HEK293T (cell line): ENCODE results near the gene RNF187.

ENCODE experiments used
- CTCF ChIA-PET: fragments of 350-600 bp; formaldehyde crosslinking; extraction: SDS; loops from one replicate; lab custom pipeline; 2021; ENCODE audit warnings: antibody characterized with exemption, inconsistent platforms; lab: Yijun Ruan, JAX
- POLR2A ChIA-PET: fragments of 350-600 bp; formaldehyde crosslinking; extraction: SDS; loops from one replicate; lab custom pipeline; 2020; ENCODE audit warnings: antibody characterized with exemption, inconsistent platforms; lab: Yijun Ruan, JAX
- DNase-seq: peaks from one replicate; pipeline ENCODE4 v3.0.0; 2012; ENCODE audit warnings: mixed read lengths; ENCODE audit errors: extremely low spot score
- ARNT ChIP-seq: fragments of 450-650 bp; IDR thresholded peaks from 2 replicates; pipeline ENCODE4 v1.6.1; 2017; ENCODE audit warnings: mild to moderate bottlenecking
- BHLHE40 ChIP-seq: fragments of 450-650 bp; IDR thresholded peaks from 2 replicates; pipeline ENCODE4 v1.6.1; 2016; ENCODE audit warnings: mild to moderate bottlenecking, moderate library complexity, borderline replicate concordance
- CTBP1 ChIP-seq: fragments of 450-650 bp; IDR thresholded peaks from 2 replicates; pipeline ENCODE4 v1.6.1; 2016; ENCODE audit warnings: borderline replicate concordance
- ELF4 ChIP-seq: fragments of 450-650 bp; IDR thresholded peaks from 2 replicates; pipeline ENCODE4 v1.6.1; 2017; ENCODE audit warnings: antibody characterized with exemption
- FOXA1 ChIP-seq: fragments of 450-650 bp; IDR thresholded peaks from 2 replicates; pipeline ENCODE4 v1.6.1; 2016; ENCODE audit warnings: mild to moderate bottlenecking
- FOXK2 ChIP-seq: fragments of 450-650 bp; IDR thresholded peaks from 2 replicates; pipeline ENCODE4 v1.6.1; 2016; ENCODE audit warnings: mild to moderate bottlenecking
- FOXM1 ChIP-seq: fragments of 450-650 bp; IDR thresholded peaks from 2 replicates; pipeline ENCODE4 v1.6.1; 2017; ENCODE audit warnings: mild to moderate bottlenecking, borderline replicate concordance
- HDGF ChIP-seq: fragments of 450-650 bp; IDR thresholded peaks from 2 replicates; pipeline ENCODE4 v1.6.1; 2017; ENCODE audit warnings: antibody characterized with exemption, borderline replicate concordance
- L3MBTL2 ChIP-seq: fragments of 450-650 bp; conservative IDR thresholded peaks from 2 replicates; pipeline ENCODE4 v1.6.1; 2016; ENCODE audit warnings: mild to moderate bottlenecking
- LEF1 ChIP-seq: fragments of 450-650 bp; IDR thresholded peaks from 2 replicates; pipeline ENCODE4 v1.6.1; 2017; ENCODE audit warnings: mild to moderate bottlenecking, borderline replicate concordance
- NFRKB ChIP-seq: fragments of 450-650 bp; IDR thresholded peaks from 2 replicates; pipeline ENCODE4 v1.6.1; 2016; ENCODE audit warnings: mild to moderate bottlenecking, moderate library complexity
- PKNOX1 ChIP-seq: fragments of 450-650 bp; IDR thresholded peaks from 2 replicates; pipeline ENCODE4 v1.6.1; 2016
- SP1 ChIP-seq: fragments of 450-650 bp; IDR thresholded peaks from 2 replicates; pipeline ENCODE4 v1.6.1; 2017
- SUZ12 ChIP-seq: fragments of 450-650 bp; IDR thresholded peaks from 2 replicates; pipeline ENCODE4 v1.6.1; 2016; ENCODE audit warnings: mild to moderate bottlenecking
- TARDBP ChIP-seq: fragments of 450-650 bp; IDR thresholded peaks from 2 replicates; pipeline ENCODE4 v1.6.1; 2016
- ZNF384 ChIP-seq: fragments of 450-650 bp; IDR thresholded peaks from 2 replicates; pipeline ENCODE4 v1.6.1; 2016

The RNF187 gene

GRCh38 chr1:228488125-228488817, 1.1 kb downstream of the RNF187 start:
- DNase-seq, result no peak
- TF ChIP-seq ARNT (no peak), NFRKB (no peak), L3MBTL2 (no peak), CTBP1 (no peak), LEF1 (no peak), FOXM1 (no peak), BHLHE40 (no peak), FOXA1 (no peak), FOXK2 (no peak), SP1 (no peak), SUZ12 (no peak), ELF4 (no peak), HDGF (no peak), PKNOX1 (no peak), ZNF384 (no peak), TARDBP (no peak)
- ChIA-PET POLR2A (interaction anchor here (0.7 to 1.1 kb wide), 2 partner anchors 12 to 31 kb away, joined by 3 read pairs; no protein-coding TSS in a partner anchor), CTCF (interaction anchor here (0.7 to 1.9 kb wide), 2 partner anchors 13 to 29 kb away, joined by 6 to 12 read pairs; no protein-coding TSS in a partner anchor)

GRCh38 chr1:228488818-228489674, 1.9 kb downstream of the RNF187 start:
- POLR2A ChIA-PET, result interaction anchor here (0.7 to 1.4 kb wide), 3 partner anchors 11 to 32 kb away, joined by 3 read pairs; no protein-coding TSS in a partner anchor
- CTCF ChIA-PET, result interaction anchor here (0.7 to 1.9 kb wide), 3 partner anchors 12 to 30 kb away, joined by 3 to 12 read pairs (median 6); no protein-coding TSS in a partner anchor
- no peak for DNase-seq
- TF ChIP-seq FOXA1 (no peak), TARDBP (no peak), SP1 (no peak), PKNOX1 (no peak), FOXM1 (no peak), ARNT (no peak)

- TF ChIP-seq CTBP1, result no peak
- TF ChIP-seq FOXK2, result no peak
- no peak for TF ChIP-seq ELF4
- TF ChIP-seq SUZ12, result no peak
- TF ChIP-seq PKNOX1, result no peak
- TF ChIP-seq SP1, result no peak
- DNase-seq, result no peak
- CTCF ChIA-PET, result interaction anchor here (1.3 kb wide), 1 partner anchor 19 kb away, joined by 3 read pairs; no protein-coding TSS in a partner anchor
- POLR2A ChIA-PET, result interaction anchor here (1.4 kb wide), 1 partner anchor 33 kb away, joined by 3 read pairs; no protein-coding TSS in a partner anchor
These were observed 3.2 kb downstream of the RNF187 start for GRCh38 chr1:228490120-228491078.

GRCh38 chr1:228493141-228494043, 6.2 kb downstream of the RNF187 start:
- CTCF ChIA-PET, result no interaction called here

More at GRCh38 chr1:228493141-228494043, 6.2 kb downstream of the RNF187 start:
- no peak for DNase-seq
- TF ChIP-seq FOXM1 (no peak), PKNOX1 (no peak), BHLHE40 (no peak), SUZ12 (no peak), LEF1 (no peak), ELF4 (no peak), L3MBTL2 (no peak), ARNT (no peak), HDGF (no peak), TARDBP (no peak), ZNF384 (no peak), NFRKB (no peak), CTBP1 (no peak), SP1 (no peak), FOXK2 (no peak), FOXA1 (no peak)
- POLR2A ChIA-PET, result no interaction called here
